H1 (cell line): ENCODE results near the gene TOPORS.

Experiments used
- EZH2 ChIP-seq: fragments of 200-600 bp; sonication (generic); IDR thresholded peaks from 2 replicates; pipeline ENCODE4 v1.7.1; 2012; ENCODE audit warnings: low read depth, mild to moderate bottlenecking, moderate library complexity, low read length, inconsistent platforms; ENCODE audit not compliant: severe bottlenecking
- GTF2F1 ChIP-seq: IDR thresholded peaks from 2 replicates; pipeline ENCODE4 v1.6.1; 2012; ENCODE audit warnings: low read depth, low read length, improper control_type of control experiment, borderline replicate concordance
- JUN ChIP-seq: IDR thresholded peaks from 2 replicates; pipeline ENCODE4 v1.6.1; 2011; ENCODE audit warnings: low read depth, mild to moderate bottlenecking, improper control_type of control experiment, low read length
- POLR2A ChIP-seq, 2 experiments: IDR thresholded peaks; 1 replicate in 1 of 2; 2 replicates in 1 of 2; pipeline ENCODE4 v1.6.1; 2011; ENCODE audit warnings: low read depth in 2 of 2, low read length in 2 of 2, mild to moderate bottlenecking in 2 of 2; ENCODE audit errors: control extremely low read depth in 1 of 2
- POLR2AphosphoS5 ChIP-seq: IDR thresholded peaks from 2 replicates; pipeline ENCODE4 v1.6.1; 2011; ENCODE audit warnings: low read depth, low read length
- RAD21 ChIP-seq, 2 experiments: IDR thresholded peaks in 1 of 2; conservative IDR thresholded peaks in 1 of 2; 2 replicates each; pipeline ENCODE4 v1.6.1; 2011; ENCODE audit warnings: low read depth in 2 of 2, low read length in 2 of 2, improper control_type of control experiment in 1 of 2, inconsistent platforms in 1 of 2, mild to moderate bottlenecking in 1 of 2, moderate library complexity in 1 of 2
- RNF2 ChIP-seq: fragments of 200-900, 300-1000 bp; sonication (generic); IDR thresholded peaks from 2 replicates; pipeline ENCODE4 v1.7.1; 2016; ENCODE audit warnings: borderline replicate concordance, low read depth, mild to moderate bottlenecking, antibody characterized with exemption, low read length; ENCODE audit not compliant: poor library complexity, severe bottlenecking; ENCODE audit errors: missing control alignments
- SAP30 ChIP-seq: fragments of 300-600 bp; sonication (generic); IDR thresholded peaks from 2 replicates; pipeline ENCODE4 v1.7.1; 2012; ENCODE audit warnings: low read length, moderate library complexity, mild to moderate bottlenecking, inconsistent platforms; ENCODE audit not compliant: insufficient read depth, insufficient replicate concordance
- SIRT6 ChIP-seq: IDR thresholded peaks from one replicate; pipeline ENCODE4 v1.7.1; 2012; ENCODE audit warnings: low read length, inconsistent platforms
- TCF12 ChIP-seq: IDR thresholded peaks from 2 replicates; pipeline ENCODE4 v1.6.1; 2011; ENCODE audit warnings: low read depth, mild to moderate bottlenecking, low read length
- TEAD4 ChIP-seq: IDR thresholded peaks from 2 replicates; pipeline ENCODE4 v1.6.1; 2012; ENCODE audit warnings: low read depth, low read length, inconsistent platforms, mixed read lengths
- TF ChIP-seq, protein P1 (sequence below), 3 experiments: IDR thresholded peaks; 1 replicate in 2 of 3; 2 replicates in 1 of 3; pipeline versions ENCODE4 v1.5.1 to v1.6.1; 2011; ENCODE audit warnings: low read length in 3 of 3, mild to moderate bottlenecking in 3 of 3, inconsistent platforms in 2 of 3, low read depth in 1 of 3, moderate library complexity in 1 of 3; ENCODE audit not compliant: insufficient read depth in 1 of 3; ENCODE audit errors: control extremely low read depth in 1 of 3
- TF ChIP-seq, protein P2 (sequence below): IDR thresholded peaks from 2 replicates; pipeline ENCODE4 v1.6.1; 2011; ENCODE audit warnings: low read length, improper control_type of control experiment

DNA sequence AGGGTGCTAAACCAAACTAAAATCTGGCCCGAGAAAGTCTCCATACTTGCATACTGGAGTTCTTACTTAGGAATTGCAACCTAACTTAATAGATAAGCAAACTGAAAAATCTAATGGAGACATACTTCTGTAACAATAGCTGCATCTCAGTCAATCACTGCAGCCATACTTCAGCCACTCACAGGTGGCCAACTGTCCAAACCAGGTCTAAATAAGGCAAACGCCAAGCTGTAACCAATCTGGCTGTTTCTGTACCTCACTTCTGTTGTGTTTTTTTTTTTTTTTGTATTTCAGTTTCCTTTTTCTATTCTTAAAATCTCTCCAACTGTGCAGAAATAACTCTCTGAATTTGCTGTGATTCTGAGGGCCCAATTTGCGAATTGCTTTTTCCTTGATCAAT, 24.9 kb upstream of the TOPORS start:
- TF ChIP-seq EZH2 = no peak
- TF ChIP-seq, protein P1, sequence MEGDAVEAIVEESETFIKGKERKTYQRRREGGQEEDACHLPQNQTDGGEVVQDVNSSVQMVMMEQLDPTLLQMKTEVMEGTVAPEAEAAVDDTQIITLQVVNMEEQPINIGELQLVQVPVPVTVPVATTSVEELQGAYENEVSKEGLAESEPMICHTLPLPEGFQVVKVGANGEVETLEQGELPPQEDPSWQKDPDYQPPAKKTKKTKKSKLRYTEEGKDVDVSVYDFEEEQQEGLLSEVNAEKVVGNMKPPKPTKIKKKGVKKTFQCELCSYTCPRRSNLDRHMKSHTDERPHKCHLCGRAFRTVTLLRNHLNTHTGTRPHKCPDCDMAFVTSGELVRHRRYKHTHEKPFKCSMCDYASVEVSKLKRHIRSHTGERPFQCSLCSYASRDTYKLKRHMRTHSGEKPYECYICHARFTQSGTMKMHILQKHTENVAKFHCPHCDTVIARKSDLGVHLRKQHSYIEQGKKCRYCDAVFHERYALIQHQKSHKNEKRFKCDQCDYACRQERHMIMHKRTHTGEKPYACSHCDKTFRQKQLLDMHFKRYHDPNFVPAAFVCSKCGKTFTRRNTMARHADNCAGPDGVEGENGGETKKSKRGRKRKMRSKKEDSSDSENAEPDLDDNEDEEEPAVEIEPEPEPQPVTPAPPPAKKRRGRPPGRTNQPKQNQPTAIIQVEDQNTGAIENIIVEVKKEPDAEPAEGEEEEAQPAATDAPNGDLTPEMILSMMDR (IDR thresholded peaks at IDR 0.05; ENCODE audit: control extremely low read depth in 1 of 3, insufficient read depth in 1 of 3, low read depth in 1 of 3, low read length in 3 of 3) = no peak
- TF ChIP-seq RNF2 = no peak
- TF ChIP-seq SAP30 = no peak
- TF ChIP-seq POLR2A (IDR thresholded peaks at IDR 0.05; ENCODE audit: control extremely low read depth in 1 of 2, low read depth in 2 of 2, low read length in 2 of 2) = no peak
- no peak for TF ChIP-seq TEAD4
- TF ChIP-seq TCF12 = no peak
- no peak for TF ChIP-seq JUN
- TF ChIP-seq, protein P2, sequence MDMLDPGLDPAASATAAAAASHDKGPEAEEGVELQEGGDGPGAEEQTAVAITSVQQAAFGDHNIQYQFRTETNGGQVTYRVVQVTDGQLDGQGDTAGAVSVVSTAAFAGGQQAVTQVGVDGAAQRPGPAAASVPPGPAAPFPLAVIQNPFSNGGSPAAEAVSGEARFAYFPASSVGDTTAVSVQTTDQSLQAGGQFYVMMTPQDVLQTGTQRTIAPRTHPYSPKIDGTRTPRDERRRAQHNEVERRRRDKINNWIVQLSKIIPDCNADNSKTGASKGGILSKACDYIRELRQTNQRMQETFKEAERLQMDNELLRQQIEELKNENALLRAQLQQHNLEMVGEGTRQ = no peak
- TF ChIP-seq RAD21 (IDR thresholded peaks at IDR 0.05 in 1 of 2, conservative IDR thresholded peaks at IDR 0.05 in 1 of 2; ENCODE audit: low read depth in 2 of 2, low read length in 2 of 2) = no peak
- no peak for TF ChIP-seq GTF2F1
- TF ChIP-seq SIRT6 = no peak
- TF ChIP-seq POLR2AphosphoS5 = no peak
